BJ (cell line): ENCODE results near the gene RENBP. TPM values are rescaled to one million over a fixed set of nuclear protein-coding genes. Genes with fewer than 3 reads are reported as not detected.

Experiments
- CTCF ChIA-PET: fragments of 350-600 bp; formaldehyde crosslinking; extraction: SDS; loops from one replicate; lab custom pipeline; 2021; ENCODE audit warnings: antibody characterized with exemption, inconsistent platforms; lab: Yijun Ruan, JAX
- POLR2A ChIA-PET: fragments of 300-600 bp; sonication (Branson Sonifier 250); formaldehyde crosslinking; extraction: SDS; loops from one replicate; lab custom pipeline; 2021; ENCODE audit warnings: antibody characterized with exemption; lab: Charles Lee
- DNase-seq: peaks from one replicate; pipeline ENCODE4 v3.0.0-alpha.2; 2011; ENCODE audit warnings: low read depth
- H3K27me3 ChIP-seq: 2 replicates; pipeline ENCODE4 v1.6.0; 2011; ENCODE audit warnings: low read length; ENCODE audit not compliant: control insufficient read depth, insufficient read depth
- H3K36me3 ChIP-seq: 2 replicates; pipeline ENCODE4 v1.5.1; 2011; ENCODE audit warnings: low read length; ENCODE audit not compliant: control insufficient read depth, insufficient read depth
- H3K4me3 ChIP-seq: 2 replicates; pipeline ENCODE4 v1.5.1; 2011; ENCODE audit warnings: low read depth, mild to moderate bottlenecking, control low read depth, low read length
- polyA plus RNA-seq: library from polyadenylated mRNA; depleted of rRNA; stranded (reverse); fragments of >200 nt; gene quantifications from 2 replicates; pipeline ENCODE4 v1.2.3, GENCODE V29; 2011
- TF ChIP-seq, protein P1 (sequence below): IDR thresholded peaks from 2 replicates; pipeline ENCODE4 v1.5.1; 2011; ENCODE audit warnings: low read depth, mild to moderate bottlenecking, control low read depth, inconsistent platforms, low read length, moderate library complexity; ENCODE audit not compliant: insufficient read depth

RENBP gene
- polyA plus RNA-seq, 1 experiment, result 0.43 TPM

DNA sequence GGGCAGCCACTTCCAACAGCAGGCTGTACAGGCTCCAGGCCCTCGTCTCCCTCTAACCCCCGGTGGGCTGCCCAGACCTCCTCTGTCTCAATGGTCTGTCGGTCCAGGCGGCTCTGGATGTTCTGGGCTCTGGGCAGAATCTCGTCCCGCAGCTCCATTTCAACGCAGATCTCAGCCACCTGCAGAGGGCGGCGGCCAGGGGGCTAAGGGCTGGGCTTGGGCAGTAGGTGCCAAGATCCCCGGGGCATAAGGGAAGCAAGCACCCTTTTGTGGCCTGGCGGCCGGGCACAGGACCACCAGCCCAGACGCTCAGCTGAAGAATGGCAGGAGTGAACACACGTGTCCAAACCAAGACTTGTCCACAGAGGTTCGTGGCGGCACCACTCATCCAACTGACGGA is 30.7 kb downstream of the RENBP start:
- H3K36me3 ChIP-seq, result no peaks in the 10 kb centered on the region
- no peak for DNase-seq
- no peaks in the 10 kb centered on the region for H3K27me3 ChIP-seq
- ChIA-PET CTCF (interaction anchor here (1.0 to 5.1 kb wide), 2 partner anchors 9 to 13 kb away, joined by 4 to 26 read pairs; no protein-coding TSS in a partner anchor), POLR2A (no interaction called here)
- TF ChIP-seq, protein P1, sequence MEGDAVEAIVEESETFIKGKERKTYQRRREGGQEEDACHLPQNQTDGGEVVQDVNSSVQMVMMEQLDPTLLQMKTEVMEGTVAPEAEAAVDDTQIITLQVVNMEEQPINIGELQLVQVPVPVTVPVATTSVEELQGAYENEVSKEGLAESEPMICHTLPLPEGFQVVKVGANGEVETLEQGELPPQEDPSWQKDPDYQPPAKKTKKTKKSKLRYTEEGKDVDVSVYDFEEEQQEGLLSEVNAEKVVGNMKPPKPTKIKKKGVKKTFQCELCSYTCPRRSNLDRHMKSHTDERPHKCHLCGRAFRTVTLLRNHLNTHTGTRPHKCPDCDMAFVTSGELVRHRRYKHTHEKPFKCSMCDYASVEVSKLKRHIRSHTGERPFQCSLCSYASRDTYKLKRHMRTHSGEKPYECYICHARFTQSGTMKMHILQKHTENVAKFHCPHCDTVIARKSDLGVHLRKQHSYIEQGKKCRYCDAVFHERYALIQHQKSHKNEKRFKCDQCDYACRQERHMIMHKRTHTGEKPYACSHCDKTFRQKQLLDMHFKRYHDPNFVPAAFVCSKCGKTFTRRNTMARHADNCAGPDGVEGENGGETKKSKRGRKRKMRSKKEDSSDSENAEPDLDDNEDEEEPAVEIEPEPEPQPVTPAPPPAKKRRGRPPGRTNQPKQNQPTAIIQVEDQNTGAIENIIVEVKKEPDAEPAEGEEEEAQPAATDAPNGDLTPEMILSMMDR, result no peak
- H3K4me3 ChIP-seq, result no peak overlapping the region

DNA sequence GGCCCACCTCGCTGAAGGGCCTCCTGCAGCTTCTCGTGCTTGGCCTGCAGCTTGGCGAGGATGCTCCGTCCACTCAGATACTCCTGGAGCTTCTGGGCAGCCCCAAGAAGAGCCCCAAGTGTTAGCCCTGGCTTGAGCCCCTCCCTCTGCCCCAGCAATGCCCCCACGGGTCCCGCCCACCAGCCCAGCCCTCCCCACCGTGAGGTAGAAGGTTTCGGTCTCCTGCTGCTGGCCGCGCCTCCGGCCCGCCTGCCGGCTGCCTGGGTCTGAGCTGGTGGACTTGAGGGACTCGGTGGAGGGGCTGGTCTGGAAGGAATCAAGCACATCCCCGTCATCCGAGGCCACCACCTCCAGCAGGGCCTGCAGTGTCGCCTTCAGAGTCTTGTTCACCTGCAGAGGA is 31.2 kb downstream of the RENBP start:
- CTCF ChIA-PET, result interaction anchor here (1.0 to 5.1 kb wide), 3 partner anchors 9 to 13 kb away, joined by 4 to 26 read pairs (median 4); no protein-coding TSS in a partner anchor

DNA sequence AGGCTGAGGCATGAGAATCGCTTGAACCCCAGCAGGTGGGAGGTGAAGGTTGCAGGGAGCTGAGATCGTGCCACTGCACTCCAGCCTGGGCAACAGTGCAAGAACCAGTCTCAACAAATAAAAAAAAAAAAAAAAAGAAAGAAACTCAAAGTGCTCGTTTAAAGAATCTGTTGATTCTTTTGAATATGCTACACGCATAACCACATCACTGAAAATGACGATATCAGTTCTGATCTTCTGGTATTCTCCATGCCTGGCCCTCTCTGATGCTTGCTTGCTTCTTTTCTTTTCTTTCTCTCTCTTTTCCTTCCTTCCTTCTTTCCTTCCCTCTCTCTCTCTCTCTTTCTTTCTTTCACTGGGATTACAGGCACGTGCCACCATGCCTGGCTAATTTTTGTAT is 32.6 kb downstream of the RENBP start:
- CTCF ChIA-PET, result interaction anchor here (1.3 to 5.1 kb wide), 2 partner anchors 10 to 35 kb away, joined by 3 to 26 read pairs; no protein-coding TSS in a partner anchor

More for the DNA sequence above, 31.2 kb downstream of the RENBP start:
- Histone ChIP-seq H3K27me3 (no peaks in the 10 kb centered on the region), H3K36me3 (no peaks in the 10 kb centered on the region), H3K4me3 (no peak overlapping the region)
- POLR2A ChIA-PET, result no interaction called here
- DNase-seq, result no peak
- TF ChIP-seq, protein P1, result no peak

DNA sequence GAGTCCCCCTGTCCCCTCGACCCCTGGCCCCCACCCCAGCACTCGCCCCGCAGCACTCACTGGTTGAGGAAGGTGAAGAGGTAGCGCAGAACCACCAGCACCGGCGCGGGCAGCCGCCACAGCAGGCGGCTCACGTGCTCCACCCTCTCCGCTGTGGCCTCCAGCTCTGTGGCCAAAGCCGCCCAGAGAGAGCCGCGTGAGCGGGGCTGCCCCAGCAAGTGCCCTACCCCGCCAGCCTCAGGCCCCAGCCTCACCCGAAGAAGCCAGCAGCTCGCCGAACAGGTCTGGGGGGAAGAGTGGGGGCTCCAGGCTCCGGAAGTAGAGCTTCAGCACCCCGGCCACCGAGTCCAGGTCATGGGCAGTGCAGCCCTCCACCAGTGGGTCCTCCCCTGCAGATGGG is 34.0 kb downstream of the RENBP start:
- Histone ChIP-seq H3K4me3 (no peak overlapping the region), H3K27me3 (no peaks in the 10 kb centered on the region), H3K36me3 (no peaks in the 10 kb centered on the region)
- POLR2A ChIA-PET, result no interaction called here
- no peak for DNase-seq
- TF ChIP-seq, protein P1, result no peak
- CTCF ChIA-PET, result interaction anchor here (0.6 to 5.1 kb wide), 3 partner anchors 12 to 99 kb away, joined by 3 to 26 read pairs (median 4); no protein-coding TSS in a partner anchor

More for the DNA sequence above, 32.6 kb downstream of the RENBP start:
- H3K27me3 ChIP-seq, result no peaks in the 10 kb centered on the region
- no peak for DNase-seq
- TF ChIP-seq, protein P1, result no peak
- no peak overlapping the region for H3K4me3 ChIP-seq
- H3K36me3 ChIP-seq, result no peaks in the 10 kb centered on the region
- POLR2A ChIA-PET, result no interaction called here

DNA sequence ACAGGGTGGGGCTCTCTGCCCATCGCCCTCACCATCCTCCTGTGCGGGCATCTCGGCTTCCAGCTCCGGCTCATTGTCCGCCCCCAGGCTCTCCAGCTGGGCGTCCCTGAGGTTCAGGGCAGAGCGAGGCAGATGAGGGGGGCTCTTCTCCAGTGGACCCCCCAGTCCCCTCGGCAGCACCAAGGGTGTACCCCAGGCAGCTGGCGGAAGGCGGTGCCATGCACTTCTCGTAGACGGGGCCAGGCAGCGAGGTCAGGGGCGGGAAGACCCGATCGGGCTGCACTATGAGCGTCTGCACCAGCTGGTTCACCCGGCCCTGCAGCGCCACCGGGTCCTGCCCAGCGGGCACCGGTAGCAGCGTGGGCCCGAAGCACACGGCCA is 34.5 kb downstream of the RENBP start:
- ChIA-PET CTCF (interaction anchor here (5.1 kb wide), 1 partner anchor 12 kb away, joined by 26 read pairs; no protein-coding TSS in a partner anchor), POLR2A (no interaction called here)
- TF ChIP-seq, protein P1, result no peak
- no peaks in the 10 kb centered on the region for H3K27me3 ChIP-seq
- no peaks in the 10 kb centered on the region for H3K36me3 ChIP-seq
- H3K4me3 ChIP-seq, result no peak overlapping the region
- no peak for DNase-seq
